OCI-LY1 (cell line): ENCODE data around the gene ITGA1.
"Not testable (repeated sequence)": the region's sequence is repeated elsewhere in the genome, so short reads cannot be mapped to it uniquely, and the experiment has no call there.

Experiments
- H2AFZ ChIP-seq: fragments of 200-600 bp; sonication (generic), shearing (Covaris generic); 2 replicates; pipeline ENCODE4 v1.6.0; 2014; ENCODE audit warnings: antibody characterized with exemption, mild to moderate bottlenecking, low read length
- H3F3A ChIP-seq: fragments of 200-600 bp; sonication (generic), shearing (Covaris generic); 2 replicates; pipeline ENCODE4 v1.6.0; 2014; ENCODE audit warnings: mild to moderate bottlenecking, antibody characterized with exemption, low read length, moderate library complexity; ENCODE audit not compliant: insufficient read depth
- H3K27ac ChIP-seq: fragments of 200-600 bp; sonication (generic); 2 replicates; pipeline ENCODE4 v1.5.1; 2014; ENCODE audit warnings: low read length, mixed run types, mild to moderate bottlenecking, low read depth; ENCODE audit not compliant: poor library complexity, severe bottlenecking
- H3K27me3 ChIP-seq: fragments of 200-600 bp; sonication (generic); 2 replicates; pipeline ENCODE4 v1.6.0; 2014; ENCODE audit warnings: antibody characterized with exemption, mild to moderate bottlenecking, low read length, moderate library complexity; ENCODE audit not compliant: insufficient read depth
- H3K36me3 ChIP-seq: fragments of 200-600 bp; sonication (generic); 2 replicates; pipeline ENCODE4 v1.6.1; 2014; ENCODE audit warnings: mild to moderate bottlenecking, antibody characterized with exemption, low read length, moderate library complexity, mixed read lengths; ENCODE audit not compliant: insufficient read depth
- H3K4me1 ChIP-seq: fragments of 200-600 bp; sonication (generic); 2 replicates; pipeline ENCODE4 v1.5.1; 2014; ENCODE audit warnings: mild to moderate bottlenecking, low read length, moderate library complexity; ENCODE audit not compliant: insufficient read depth, severe bottlenecking
- H3K4me2 ChIP-seq: fragments of 200-600 bp; sonication (generic), shearing (Covaris generic); 2 replicates; pipeline ENCODE4 v1.6.1; 2014; ENCODE audit warnings: low read length
- H3K4me3 ChIP-seq: fragments of 200-600 bp; sonication (generic); 2 replicates; pipeline ENCODE4 v1.5.1; 2014; ENCODE audit warnings: low read length, low read depth, mild to moderate bottlenecking, mixed read lengths; ENCODE audit not compliant: poor library complexity, severe bottlenecking
- H3K79me2 ChIP-seq: fragments of 200-600 bp; shearing (Covaris generic); 2 replicates; pipeline ENCODE4 v1.6.1; 2016; ENCODE audit warnings: mixed run types, low read length, mixed read lengths; ENCODE audit not compliant: insufficient read depth
- H3K9ac ChIP-seq: fragments of 200-600 bp; sonication (generic), shearing (Covaris generic); 2 replicates; pipeline ENCODE4 v1.6.1; 2014; ENCODE audit warnings: mild to moderate bottlenecking, low read length, mixed read lengths
- H3K9me2 ChIP-seq: fragments of 200-600 bp; sonication (generic), shearing (Covaris generic); 2 replicates; pipeline ENCODE4 v1.6.1; 2014; ENCODE audit warnings: low read depth, mild to moderate bottlenecking, low read length, mixed read lengths
- H3K9me3 ChIP-seq: fragments of 200-600 bp; shearing (Covaris generic); 2 replicates; pipeline ENCODE4 v1.6.1; 2014; ENCODE audit warnings: low read length, mixed read lengths
- H4K20me1 ChIP-seq: fragments of 200-600 bp; sonication (generic), shearing (Covaris generic); 2 replicates; pipeline ENCODE4 v1.6.0; 2016; ENCODE audit warnings: mild to moderate bottlenecking, low read length; ENCODE audit not compliant: insufficient read depth
- CTCF ChIP-seq: fragments of 200-600 bp; sonication (generic), shearing (Covaris generic); IDR thresholded peaks from 2 replicates; pipeline ENCODE4 v1.5.1; 2017; ENCODE audit warnings: mild to moderate bottlenecking, antibody characterized with exemption, low read length, moderate library complexity, mixed read lengths
- EZH2 ChIP-seq: fragments of 200-600 bp; sonication (generic), shearing (Covaris generic); IDR thresholded peaks from 2 replicates; pipeline ENCODE4 v1.8.0; 2017; ENCODE audit warnings: borderline replicate concordance, mixed run types, mild to moderate bottlenecking, antibody characterized with exemption, low read length, moderate library complexity, mixed read lengths

Gene ITGA1

DNA sequence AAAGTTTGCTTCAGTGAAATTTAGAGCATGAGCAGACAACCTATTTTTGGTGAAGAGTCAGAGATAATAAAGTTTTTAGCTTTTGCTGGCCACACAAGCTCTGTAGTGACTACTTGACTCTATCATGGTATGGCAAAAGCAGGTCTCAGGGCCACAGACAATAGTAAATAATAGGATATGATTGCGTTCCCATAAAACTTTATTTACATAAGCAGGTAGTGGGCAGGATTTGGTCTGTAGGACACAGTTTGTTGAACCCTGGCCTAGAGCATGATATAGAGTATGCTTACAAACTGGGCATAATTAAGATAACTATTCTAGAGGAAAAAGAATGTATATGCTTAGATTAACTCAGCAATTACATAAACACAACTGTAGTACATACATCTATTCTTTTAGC lies 30.1 kb downstream of the ITGA1 start:
- H3F3A ChIP-seq, result no peaks in the 10 kb centered on the region
- no peaks in the 10 kb centered on the region for H3K36me3 ChIP-seq
- H3K4me1 ChIP-seq, result no peaks in the 10 kb centered on the region
- no peaks in the 10 kb centered on the region for H3K9me2 ChIP-seq
- H4K20me1 ChIP-seq, result no peaks in the 10 kb centered on the region
- H3K4me3 ChIP-seq, result no peak overlapping the region
- H3K4me2 ChIP-seq, result no peak overlapping the region
- H3K27me3 ChIP-seq, result no peaks in the 10 kb centered on the region
- TF ChIP-seq EZH2, result no peak
- TF ChIP-seq CTCF, result no peak
- H3K9ac ChIP-seq, result no peak overlapping the region
- no peak overlapping the region for H2AFZ ChIP-seq
- H3K27ac ChIP-seq, result no peak overlapping the region
- no peaks in the 10 kb centered on the region for H3K79me2 ChIP-seq
- H3K9me3 ChIP-seq, result no peaks in the 10 kb centered on the region

DNA sequence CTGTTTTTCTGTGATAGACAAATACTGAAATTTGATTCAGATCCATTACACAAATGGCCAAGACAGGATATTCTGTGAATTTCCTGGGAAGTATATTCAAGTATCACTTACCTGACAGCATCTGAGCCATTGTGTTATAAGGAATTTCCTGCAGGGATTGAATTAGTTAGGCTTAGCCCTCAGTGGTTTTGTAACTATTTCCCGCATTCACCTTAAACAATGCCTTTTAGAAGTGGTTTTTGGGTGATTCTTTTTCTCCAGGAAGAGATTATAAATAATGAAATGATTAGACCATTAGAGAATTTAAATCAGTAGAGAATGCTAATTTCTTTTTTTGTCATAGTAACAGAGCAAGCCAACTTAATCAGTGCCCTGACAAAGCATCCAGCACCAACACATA lies 30.6 kb downstream of the ITGA1 start:
- Histone ChIP-seq H3K27ac (no peak overlapping the region), H4K20me1 (no peaks in the 10 kb centered on the region), H3K79me2 (no peaks in the 10 kb centered on the region), H3K36me3 (no peaks in the 10 kb centered on the region), H3K27me3 (no peaks in the 10 kb centered on the region), H3K9me2 (no peaks in the 10 kb centered on the region), H3F3A (no peaks in the 10 kb centered on the region), H2AFZ (no peak overlapping the region), H3K4me1 (no peaks in the 10 kb centered on the region), H3K9ac (no peak overlapping the region), H3K9me3 (no peaks in the 10 kb centered on the region), H3K4me3 (no peak overlapping the region), H3K4me2 (no peak overlapping the region)
- TF ChIP-seq CTCF (no peak), EZH2 (no peak)

DNA sequence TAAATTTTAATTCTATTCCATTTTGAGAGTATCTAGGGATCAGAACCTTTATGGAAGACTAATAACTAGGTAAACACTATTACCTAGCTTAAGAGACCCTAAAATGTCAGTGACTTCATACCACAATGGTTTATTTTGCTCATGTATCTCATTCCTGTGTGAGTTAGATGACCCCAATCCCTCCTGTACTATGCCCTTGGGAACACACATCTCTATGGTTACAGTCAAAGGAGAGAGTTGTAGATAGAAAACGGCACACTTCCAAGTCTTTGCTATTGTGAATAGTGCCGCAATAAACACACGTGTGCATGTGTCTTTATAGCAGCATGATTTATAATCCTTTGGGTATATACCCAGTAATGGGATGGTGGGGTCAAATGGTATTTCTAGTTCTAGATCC lies 31.1 kb downstream of the ITGA1 start:
- not testable (repeated sequence) for H3F3A ChIP-seq, H2AFZ ChIP-seq, H3K9me3 ChIP-seq, H4K20me1 ChIP-seq, H3K79me2 ChIP-seq, H3K9ac ChIP-seq, H3K4me2 ChIP-seq, H3K27me3 ChIP-seq, H3K4me3 ChIP-seq, H3K9me2 ChIP-seq, H3K4me1 ChIP-seq, H3K27ac ChIP-seq, H3K36me3 ChIP-seq

DNA sequence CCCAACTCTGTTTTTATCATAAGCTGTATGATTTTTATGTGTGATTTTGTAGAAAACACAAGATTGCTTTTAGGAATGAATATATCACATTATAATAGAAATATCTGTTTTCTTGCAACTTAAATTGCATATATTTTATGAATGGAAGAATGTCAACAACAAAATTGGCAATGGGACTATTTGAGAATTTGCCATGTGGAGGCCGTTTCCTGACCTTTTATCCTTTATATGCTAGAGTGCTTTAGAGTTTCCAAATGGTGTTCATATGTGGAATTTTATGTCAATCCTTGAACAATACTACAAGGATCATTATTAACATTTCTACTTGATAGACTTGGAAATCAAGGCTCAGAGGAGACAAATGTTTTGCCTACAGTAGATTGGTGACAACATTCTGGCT lies 34.2 kb downstream of the ITGA1 start:
- Histone ChIP-seq H3K9me3 (no peaks in the 10 kb centered on the region), H3K4me3 (no peak overlapping the region), H3K36me3 (no peaks in the 10 kb centered on the region), H3K27ac (no peak overlapping the region), H3K4me1 (no peaks in the 10 kb centered on the region), H3K4me2 (no peak overlapping the region), H3K9me2 (no peaks in the 10 kb centered on the region), H3F3A (no peaks in the 10 kb centered on the region), H3K27me3 (no peaks in the 10 kb centered on the region), H3K79me2 (no peaks in the 10 kb centered on the region), H2AFZ (no peak overlapping the region), H3K9ac (no peak overlapping the region), H4K20me1 (no peaks in the 10 kb centered on the region)
- TF ChIP-seq CTCF, result no peak
- no peak for TF ChIP-seq EZH2
